Measurements from ENCODE around the gene EVC. TPM values are rescaled to one million over a fixed set of nuclear protein-coding genes. Genes with fewer than 3 reads are reported as not detected.

The EVC gene
- total RNA-seq, 2 donors from 2014 or later = 18.4 to 30.0 TPM

DNA sequence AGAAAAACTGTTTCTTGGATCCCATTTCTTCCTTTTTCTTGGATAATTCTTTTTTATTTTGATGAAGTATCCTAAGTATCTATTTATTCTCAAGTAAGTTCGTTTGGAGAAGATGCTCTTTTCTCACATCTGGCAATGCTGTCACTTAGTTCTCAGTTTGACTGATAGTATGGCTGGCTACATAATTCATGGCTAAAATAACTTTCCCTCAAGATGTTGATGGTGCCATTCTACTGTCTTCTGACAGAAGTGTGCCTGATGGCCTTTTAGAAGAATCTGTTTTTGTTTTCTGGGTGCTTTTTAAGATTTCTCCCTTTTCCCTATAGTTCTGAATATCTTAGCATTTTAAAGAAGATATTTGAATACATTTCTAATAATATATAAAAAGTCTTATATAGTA is 44.3 kb upstream of the EVC start:
- 55 to 60% methylated on average over 1 of the region's 1 CpG for WGBS, 2 donors
- no peaks in the 10 kb centered on the region for H3K4me1 ChIP-seq
- TF ChIP-seq, protein P1, sequence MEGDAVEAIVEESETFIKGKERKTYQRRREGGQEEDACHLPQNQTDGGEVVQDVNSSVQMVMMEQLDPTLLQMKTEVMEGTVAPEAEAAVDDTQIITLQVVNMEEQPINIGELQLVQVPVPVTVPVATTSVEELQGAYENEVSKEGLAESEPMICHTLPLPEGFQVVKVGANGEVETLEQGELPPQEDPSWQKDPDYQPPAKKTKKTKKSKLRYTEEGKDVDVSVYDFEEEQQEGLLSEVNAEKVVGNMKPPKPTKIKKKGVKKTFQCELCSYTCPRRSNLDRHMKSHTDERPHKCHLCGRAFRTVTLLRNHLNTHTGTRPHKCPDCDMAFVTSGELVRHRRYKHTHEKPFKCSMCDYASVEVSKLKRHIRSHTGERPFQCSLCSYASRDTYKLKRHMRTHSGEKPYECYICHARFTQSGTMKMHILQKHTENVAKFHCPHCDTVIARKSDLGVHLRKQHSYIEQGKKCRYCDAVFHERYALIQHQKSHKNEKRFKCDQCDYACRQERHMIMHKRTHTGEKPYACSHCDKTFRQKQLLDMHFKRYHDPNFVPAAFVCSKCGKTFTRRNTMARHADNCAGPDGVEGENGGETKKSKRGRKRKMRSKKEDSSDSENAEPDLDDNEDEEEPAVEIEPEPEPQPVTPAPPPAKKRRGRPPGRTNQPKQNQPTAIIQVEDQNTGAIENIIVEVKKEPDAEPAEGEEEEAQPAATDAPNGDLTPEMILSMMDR (IDR thresholded peaks at IDR 0.05) = no peak
- TF ChIP-seq POLR2A (IDR thresholded peaks at IDR 0.05) = no peak
- ATAC-seq (no peak), DNase-seq (no peak)
- H3K36me3 ChIP-seq (replicated peaks in 1 of 2; ENCODE audit: insufficient read depth in 1 of 2, low read depth in 2 of 2) = peaks cover 0 to 2% of the 10 kb centered on the region in 2 donors
- no peak overlapping the region for H3K27ac ChIP-seq
- intact Hi-C loops (cut with DNase I) = no loop called here
- no peaks in the 10 kb centered on the region for H3K27me3 ChIP-seq
- no peak overlapping the region for H3K4me3 ChIP-seq
- no peaks in the 10 kb centered on the region for H3K9me3 ChIP-seq

DNA sequence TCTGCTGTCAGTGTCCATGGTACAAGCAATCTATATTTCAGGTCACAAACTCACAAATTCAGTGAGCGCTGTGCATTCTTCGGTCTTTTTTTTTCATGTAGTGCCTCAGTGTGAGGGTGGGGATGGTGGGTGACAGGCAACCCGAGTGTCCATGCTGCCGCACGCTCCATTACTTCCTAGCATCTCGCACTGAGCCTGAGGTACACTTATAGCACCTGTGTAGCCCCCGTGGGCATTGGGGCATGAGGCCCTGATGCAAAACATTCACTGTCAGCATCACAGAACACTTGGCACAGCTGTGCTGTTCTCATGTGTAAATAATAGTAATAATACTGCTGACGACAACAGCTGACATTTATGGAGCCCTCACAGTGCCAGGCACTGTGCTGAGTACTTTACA is 34.2 kb upstream of the EVC start:
- no peak for DNase-seq
- no peak for ATAC-seq
- 89 to 93% methylated on average over 8 of the region's 8 CpGs for WGBS, 2 donors
- no peaks in the 10 kb centered on the region for H3K4me1 ChIP-seq
- intact Hi-C loops (cut with DNase I) = no loop called here
- no peaks in the 10 kb centered on the region for H3K9me3 ChIP-seq
- H3K4me3 ChIP-seq = no peak overlapping the region
- H3K27me3 ChIP-seq = no peaks in the 10 kb centered on the region
- no peaks in the 10 kb centered on the region for H3K36me3 ChIP-seq (replicated peaks in 1 of 2; ENCODE audit: insufficient read depth in 1 of 2, low read depth in 2 of 2)
- TF ChIP-seq, protein P1 (IDR thresholded peaks at IDR 0.05) = no peak
- no peak for TF ChIP-seq POLR2A (IDR thresholded peaks at IDR 0.05)
- H3K27ac ChIP-seq = no peak overlapping the region

DNA sequence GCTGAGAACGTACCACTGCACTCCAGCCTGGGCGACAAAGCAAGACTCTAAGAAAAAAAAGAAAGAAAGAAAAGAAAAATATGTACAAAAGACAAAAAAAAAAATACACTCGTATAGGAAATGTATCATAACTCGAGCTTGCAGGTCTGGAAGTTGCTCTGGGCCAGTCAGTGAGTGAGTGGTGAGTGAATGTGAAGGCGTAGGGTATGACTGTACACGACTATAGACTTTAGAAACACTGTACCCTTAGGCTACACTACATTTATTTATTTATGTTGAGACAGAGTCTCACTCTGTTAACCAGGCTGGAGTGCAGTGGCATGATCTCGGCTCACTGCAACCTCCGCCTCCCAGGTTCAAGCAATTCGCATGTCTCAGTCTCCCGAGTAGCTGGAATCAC is 32.0 kb upstream of the EVC start:
- H3K4me3 ChIP-seq = no peak overlapping the region
- no peak for DNase-seq
- H3K4me1 ChIP-seq = no peaks in the 10 kb centered on the region
- no peaks in the 10 kb centered on the region for H3K27me3 ChIP-seq
- H3K9me3 ChIP-seq = no peaks in the 10 kb centered on the region
- no peak overlapping the region for H3K27ac ChIP-seq
- ATAC-seq = no peak
- H3K36me3 ChIP-seq (replicated peaks in 1 of 2; ENCODE audit: insufficient read depth in 1 of 2, low read depth in 2 of 2) = no peaks in the 10 kb centered on the region
- 88 to 91% methylated on average over 10 of the region's 10 CpGs for WGBS, 2 donors
- intact Hi-C loops (cut with DNase I) = no loop called here
- TF ChIP-seq POLR2A (IDR thresholded peaks at IDR 0.05) = no peak
- TF ChIP-seq, protein P1 (IDR thresholded peaks at IDR 0.05) = no peak

DNA sequence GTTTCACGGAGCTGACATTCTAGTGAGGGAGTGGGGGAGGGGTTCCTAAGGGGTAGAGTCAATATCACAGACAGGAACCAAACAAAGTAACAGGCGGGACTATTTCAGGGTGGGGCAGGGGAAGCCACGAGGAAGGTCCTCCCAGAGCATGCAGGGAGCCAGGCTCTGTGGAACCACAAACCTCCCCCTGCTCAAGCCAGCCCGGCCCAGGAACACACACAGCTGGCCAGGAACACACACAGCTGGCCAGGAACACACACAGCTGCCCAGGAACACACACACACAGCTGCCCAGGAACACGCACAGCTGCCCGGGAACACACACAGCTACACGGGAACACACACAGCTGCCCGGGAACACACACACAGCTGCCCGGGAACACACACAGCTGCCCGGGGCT is 27.4 kb upstream of the EVC start:
- Histone ChIP-seq H3K4me1 (no peaks in the 10 kb centered on the region), H3K36me3 (replicated peaks in 1 of 2; ENCODE audit: insufficient read depth in 1 of 2, low read depth in 2 of 2) (no peaks in the 10 kb centered on the region), H3K4me3 (no peak overlapping the region), H3K27ac (no peak overlapping the region), H3K27me3 (no peaks in the 10 kb centered on the region), H3K9me3 (no peaks in the 10 kb centered on the region)
- TF ChIP-seq, protein P1 (IDR thresholded peaks at IDR 0.05) = no peak
- TF ChIP-seq POLR2A (IDR thresholded peaks at IDR 0.05) = no peak
- ATAC-seq = no peak
- WGBS, 2 donors = 58 to 60% methylated on average over 7 to 8 of the region's 10 CpGs
- peak in 3 of 4 donors; percentile 7 to 38 (median 19) for DNase-seq
- intact Hi-C loops (cut with DNase I) = no loop called here

DNA sequence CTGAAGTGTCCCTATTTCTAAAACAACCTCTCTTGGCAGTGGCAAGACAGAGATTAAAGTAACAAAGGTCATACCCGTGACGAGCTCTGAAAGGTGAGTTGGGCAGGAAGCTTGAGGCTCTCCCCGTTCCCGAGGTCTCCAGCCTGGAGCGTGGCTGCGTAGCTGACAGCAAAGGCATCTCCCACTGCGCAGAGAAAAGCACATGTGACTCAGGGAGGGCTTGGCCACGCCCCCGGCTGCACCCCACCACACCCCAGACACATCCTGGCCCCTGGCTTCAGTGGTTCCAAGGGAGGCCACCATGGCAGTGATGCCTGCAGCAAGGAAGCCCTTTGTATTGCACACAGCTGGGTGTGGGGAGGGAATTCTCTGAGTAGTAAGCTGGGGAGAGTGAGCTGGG is 25.7 kb upstream of the EVC start:
- Histone ChIP-seq H3K4me1 (no peaks in the 10 kb centered on the region), H3K4me3 (no peak overlapping the region), H3K27ac (no peak overlapping the region), H3K36me3 (replicated peaks in 1 of 2; ENCODE audit: insufficient read depth in 1 of 2, low read depth in 2 of 2) (no peaks in the 10 kb centered on the region), H3K9me3 (no peaks in the 10 kb centered on the region), H3K27me3 (no peaks in the 10 kb centered on the region)
- 92 to 93% methylated on average over 9 of the region's 9 CpGs for WGBS, 2 donors
- DNase-seq (no peak), ATAC-seq (no peak)
- TF ChIP-seq, protein P1 (IDR thresholded peaks at IDR 0.05) = no peak
- TF ChIP-seq POLR2A (IDR thresholded peaks at IDR 0.05) = no peak
- intact Hi-C loops (cut with DNase I) = no loop called here
